Common myeloid progenitor, CD34-positive (primary cell): Measurements from ENCODE around the gene C10orf62. TPM values are rescaled to one million over a fixed set of nuclear protein-coding genes. Genes with fewer than 3 reads are reported as not detected.

ENCODE experiments used
- CTCF ChIA-PET: fragments of 350-600 bp; sonication (Branson Sonifier 250); formaldehyde crosslinking; loops from one replicate; lab custom pipeline; 2021; ENCODE audit warnings: antibody characterized with exemption; lab: Charles Lee
- POLR2A ChIA-PET: fragments of 350-600 bp; sonication (Branson Sonifier 250); formaldehyde crosslinking; loops from one replicate; lab custom pipeline; 2021; ENCODE audit warnings: antibody characterized with exemption; lab: Charles Lee
- DNase-seq, 3 donors: peaks; one replicate each; pipeline versions ENCODE4 v3.0.0 to v3.0.0-alpha.2; 2013
- H3K27ac ChIP-seq, 2 experiments: 1 replicate in 1 of 2; 2 replicates in 1 of 2; pipeline ENCODE4 v1.7.0; 2013; ENCODE audit warnings: inconsistent platforms in 2 of 2, low read length in 2 of 2, mild to moderate bottlenecking in 2 of 2, low read depth in 1 of 2, moderate library complexity in 1 of 2; ENCODE audit not compliant: severe bottlenecking in 2 of 2, insufficient read depth in 1 of 2, poor library complexity in 1 of 2
- H3K27me3 ChIP-seq, 5 experiments: replicated peaks in 2 of 5; 1 replicate in 3 of 5; 2 replicates in 2 of 5; pipeline versions ENCODE4 v1.6.1 to v1.7.0; 2013; ENCODE audit warnings: low read length in 4 of 5, mild to moderate bottlenecking in 2 of 5, moderate library complexity in 2 of 5, inconsistent platforms in 1 of 5; ENCODE audit not compliant: insufficient read depth in 5 of 5, control insufficient read depth in 4 of 5
- H3K36me3 ChIP-seq, 4 experiments: 1 replicate in 2 of 4; 2 replicates in 2 of 4; pipeline versions ENCODE4 v1.6.1 to v1.7.0; 2013; ENCODE audit warnings: low read length in 3 of 4, control low read depth in 1 of 4, mild to moderate bottlenecking in 1 of 4; ENCODE audit not compliant: control insufficient read depth in 4 of 4, insufficient read depth in 4 of 4
- H3K4me1 ChIP-seq, 4 experiments: 1 replicate in 3 of 4; 2 replicates in 1 of 4; pipeline versions ENCODE4 v1.6.1 to v1.7.1; 2013; ENCODE audit warnings: low read length in 3 of 4, mild to moderate bottlenecking in 3 of 4, control low read depth in 1 of 4, inconsistent platforms in 1 of 4, moderate library complexity in 1 of 4; ENCODE audit not compliant: control insufficient read depth in 4 of 4, insufficient read depth in 4 of 4; ENCODE audit errors: control extremely low read depth in 1 of 4
- H3K4me3 ChIP-seq, 7 experiments: 1 replicate in 4 of 7; 2 replicates in 3 of 7; pipeline versions ENCODE4 v1.5.1 to v1.7.0; 2013; ENCODE audit warnings: mild to moderate bottlenecking in 7 of 7, low read length in 6 of 7, moderate library complexity in 6 of 7, inconsistent platforms in 2 of 7, low read depth in 2 of 7, control low read depth in 1 of 7; ENCODE audit not compliant: insufficient read depth in 4 of 7, control insufficient read depth in 1 of 7; ENCODE audit errors: extremely low read depth in 1 of 7
- H3K9me3 ChIP-seq, 5 experiments: 1 replicate in 4 of 5; 2 replicates in 1 of 5; pipeline versions ENCODE4 v1.6.1 to v1.7.1; 2013; ENCODE audit warnings: low read length in 4 of 5, mild to moderate bottlenecking in 2 of 5, inconsistent platforms in 1 of 5, low read depth in 1 of 5, moderate library complexity in 1 of 5; ENCODE audit not compliant: control insufficient read depth in 4 of 5, insufficient read depth in 2 of 5; ENCODE audit errors: control extremely low read depth in 1 of 5
- WGBS: methylation state at CpG from one replicate; pipeline ENCODE4 v1.1.5; 2013; ENCODE audit not compliant: insufficient coverage; 5-methylcytosine and 5-hydroxymethylcytosine counted together
- polyA plus RNA-seq: library from polyadenylated mRNA; unstranded; fragments of 120-200 nt; gene quantifications from one replicate; pipeline ENCODE4 v1.2.1, GENCODE V29; 2013

Gene C10orf62, protein sequence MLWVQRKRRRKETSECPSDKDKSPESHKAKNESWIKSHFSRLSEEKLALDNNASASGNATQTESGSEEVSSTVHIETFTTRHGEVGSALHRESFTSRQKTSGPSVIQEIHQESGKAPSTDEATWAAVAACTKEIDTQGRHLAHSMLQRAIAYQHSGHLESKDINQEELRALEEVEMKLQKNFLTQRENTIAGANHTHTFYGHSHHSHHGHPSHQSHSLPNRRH
- polyA plus RNA-seq, result not detected

DNA sequence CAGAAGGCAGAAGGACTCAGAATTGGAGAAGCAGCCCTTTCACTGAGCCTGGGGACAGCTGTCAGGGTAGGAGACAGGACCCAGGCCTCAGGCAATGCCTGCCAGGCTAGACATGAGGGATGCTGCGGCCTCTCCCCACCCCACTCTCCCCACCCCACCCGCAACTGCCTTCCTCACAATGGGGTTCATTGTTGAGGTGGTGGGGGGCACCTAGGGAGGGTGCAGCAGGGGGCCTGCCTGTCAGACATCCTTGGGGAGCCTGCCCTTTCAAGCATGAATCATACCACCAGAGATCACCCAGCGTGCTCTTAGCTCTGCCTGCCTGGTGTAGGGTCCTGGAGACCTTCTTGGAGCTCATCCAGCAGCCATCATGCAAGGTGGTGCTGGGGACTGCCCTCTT is at the start of gene C10orf62:
Gene C10orf62, plus strand, starts transcription at position 243 of the 400 bp plus-strand sequence. CDS start 177 bp downstream, outside the sequence.
- 40% methylated on average over 1 of the region's 3 CpGs for WGBS
- POLR2A ChIA-PET, result no interaction called here
- no peaks in the 10 kb centered on the region for H3K36me3 ChIP-seq
- H3K9me3 ChIP-seq, result no peaks in the 10 kb centered on the region
- H3K4me1 ChIP-seq, result peaks cover 0 to 4% (median 0%) of the 10 kb centered on the region in 4 experiments
- DNase-seq, result no peak
- no peaks in the 10 kb centered on the region for H3K27me3 ChIP-seq
- no peak within 1 kb of the TSS for H3K4me3 ChIP-seq
- CTCF ChIA-PET, result interaction anchor here (0.9 to 2.3 kb wide), 2 partner anchors 9 to 18 kb away, joined by 3 to 5 read pairs; no protein-coding TSS in a partner anchor
- no peak within 1 kb of the TSS for H3K27ac ChIP-seq

DNA sequence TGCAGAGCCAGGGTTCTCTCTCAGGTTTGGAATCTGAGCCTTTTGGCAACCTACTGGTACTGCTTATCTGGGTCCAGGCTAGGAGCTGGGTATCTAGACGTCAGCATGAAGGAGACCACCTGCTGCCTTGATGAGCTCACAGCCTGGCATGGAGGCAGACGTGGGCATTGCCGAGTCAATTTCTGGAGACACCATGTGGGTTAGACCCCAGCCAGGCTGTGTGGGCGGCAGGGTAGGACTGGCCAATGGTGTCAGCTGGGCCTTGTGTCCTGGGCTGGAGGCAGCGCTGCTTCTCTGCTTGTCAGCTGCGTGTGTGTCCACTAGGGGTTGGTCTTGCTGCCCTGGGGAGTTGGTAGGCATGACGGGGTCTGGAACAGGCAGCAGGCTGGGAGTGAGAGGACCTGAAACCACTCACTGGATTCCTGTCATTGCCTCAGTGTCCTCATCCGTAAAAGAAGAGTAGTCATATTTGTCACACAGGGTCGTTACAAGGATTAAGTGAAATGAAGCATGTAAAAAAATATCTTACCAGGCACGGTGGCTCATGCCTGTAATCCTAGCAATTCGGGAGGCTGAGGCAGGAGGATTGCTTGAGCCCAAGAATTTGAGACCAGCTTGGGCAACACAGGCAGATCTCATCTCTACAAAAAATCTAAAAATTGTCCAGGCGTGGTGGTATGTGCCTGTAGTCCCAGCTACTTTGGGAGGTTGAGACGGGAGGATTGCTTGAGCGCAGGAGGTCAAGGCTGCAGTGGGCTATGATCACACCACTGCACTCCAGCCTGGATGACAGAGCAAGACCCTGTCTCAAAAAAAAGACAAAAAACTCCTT is 48.6 kb upstream of the C10orf62 start:
- Histone ChIP-seq H3K36me3 (no peaks in the 10 kb centered on the region), H3K9me3 (no peaks in the 10 kb centered on the region), H3K4me3 (no peak overlapping the region), H3K27ac (no peak overlapping the region), H3K4me1 (peaks cover 0 to 24% (median 23%) of the 10 kb centered on the region in 4 experiments), H3K27me3 (no peaks in the 10 kb centered on the region)
- POLR2A ChIA-PET, result no interaction called here
- WGBS, result 98% methylated on average over 13 of the region's 14 CpGs
- no peak for DNase-seq
- CTCF ChIA-PET, result interaction anchor here (1.3 to 12.9 kb wide), 3 partner anchors 11 to 74 kb away, joined by 3 to 148 read pairs (median 6); no protein-coding TSS in a partner anchor

DNA sequence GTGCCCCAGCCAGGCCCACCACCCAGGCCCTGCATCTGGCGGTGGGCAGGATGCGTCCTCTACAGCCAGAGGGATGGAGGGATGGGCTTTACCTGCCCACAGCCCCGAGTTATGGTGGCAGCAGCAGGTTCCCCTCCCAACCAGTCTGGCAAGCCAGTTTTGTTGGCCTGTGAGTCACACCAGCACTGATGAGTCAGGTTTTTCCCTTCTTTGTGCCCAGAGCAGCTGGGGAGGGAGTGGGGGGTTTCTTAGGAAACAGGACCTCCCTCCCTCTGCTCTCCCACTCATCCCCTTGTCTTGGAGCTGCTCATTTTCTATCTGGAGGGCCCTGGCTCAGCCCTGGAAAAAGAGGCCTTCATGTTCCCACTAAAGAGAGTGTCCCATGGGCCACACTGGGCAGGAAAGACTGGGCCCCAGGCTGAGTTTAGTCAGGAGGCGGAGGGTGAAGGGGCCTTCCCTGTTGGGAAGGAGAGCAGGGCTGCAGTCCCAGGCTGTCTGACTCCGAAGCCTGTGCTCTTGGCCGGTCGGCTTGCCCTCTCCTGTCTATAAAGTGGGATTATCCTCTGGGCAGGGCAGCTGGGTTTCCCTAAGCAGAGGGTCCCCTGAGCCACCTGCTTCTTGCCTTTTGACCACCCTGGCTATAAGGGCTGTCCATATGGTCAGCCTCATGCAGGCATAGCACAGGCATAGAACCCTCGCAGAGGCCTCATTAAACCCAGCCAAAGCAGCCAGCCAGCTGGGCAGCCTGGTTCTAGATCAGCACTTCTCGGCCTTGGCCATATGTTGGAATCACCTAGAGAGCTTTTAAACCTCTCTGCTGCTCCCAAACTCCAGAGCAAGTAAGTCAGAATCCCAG is 47.1 kb upstream of the C10orf62 start:
- H3K27me3 ChIP-seq, result no peaks in the 10 kb centered on the region
- WGBS, result 85% methylated on average over 9 of the region's 9 CpGs
- no peaks in the 10 kb centered on the region for H3K36me3 ChIP-seq
- peaks cover 0 to 30% (median 24%) of the 10 kb centered on the region in 4 experiments for H3K4me1 ChIP-seq
- peak overlapping the region in 3 of 7 experiments; percentile 11 to 57 (median 33) for H3K4me3 ChIP-seq
- ChIA-PET POLR2A (interaction anchor here (0.6 kb wide), 1 partner anchor 21 kb away, joined by 4 read pairs; no protein-coding TSS in a partner anchor), CTCF (interaction anchor here (1.1 to 12.9 kb wide), 3 partner anchors 10 to 81 kb away, joined by 4 to 148 read pairs (median 6); no protein-coding TSS in a partner anchor)
- peak; percentile 49 to 83 (median 77) for DNase-seq
- H3K27ac ChIP-seq, result peak overlapping the region in 1 of 2 experiments; percentile 57
- H3K9me3 ChIP-seq, result no peaks in the 10 kb centered on the region

DNA sequence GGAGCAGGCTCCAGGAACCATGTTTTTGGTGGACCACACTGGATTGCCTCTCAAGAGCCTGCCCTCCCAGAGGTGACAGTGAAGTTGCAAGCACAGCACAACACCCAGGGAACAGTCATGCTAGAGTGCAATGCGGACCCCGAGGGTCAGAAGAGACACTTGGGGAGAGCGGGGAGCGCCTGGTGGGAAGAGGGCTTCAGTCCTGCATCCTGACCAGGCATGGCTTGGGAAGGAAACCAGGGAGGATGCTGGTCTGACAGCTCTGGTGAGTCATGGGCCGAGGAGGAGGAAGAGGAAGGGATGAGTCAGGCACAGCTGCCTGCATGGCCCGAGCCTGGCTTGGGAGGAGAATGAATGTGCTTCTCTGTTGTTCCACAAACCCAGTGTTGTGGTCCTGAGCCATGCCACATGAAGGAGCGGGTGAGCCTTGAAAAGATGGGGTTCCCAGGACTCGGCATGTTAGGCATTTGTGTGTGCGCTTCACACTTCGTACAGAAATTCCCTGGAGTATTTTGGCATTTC is 46.4 kb upstream of the C10orf62 start:
- Histone ChIP-seq H3K9me3 (no peaks in the 10 kb centered on the region), H3K4me3 (peak overlapping the region in 3 of 7 experiments; percentile 11 to 57 (median 33)), H3K36me3 (no peaks in the 10 kb centered on the region), H3K27ac (peak overlapping the region in 1 of 2 experiments; percentile 57), H3K27me3 (no peaks in the 10 kb centered on the region), H3K4me1 (peaks cover 0 to 30% (median 24%) of the 10 kb centered on the region in 4 experiments)
- ChIA-PET CTCF (interaction anchor here (1.1 to 12.9 kb wide), 2 partner anchors 9 to 82 kb away, joined by 4 to 148 read pairs; no protein-coding TSS in a partner anchor), POLR2A (no interaction called here)
- 22% methylated on average over 10 of the region's 10 CpGs for WGBS
- peak; percentile 71 to 86 (median 81) for DNase-seq

DNA sequence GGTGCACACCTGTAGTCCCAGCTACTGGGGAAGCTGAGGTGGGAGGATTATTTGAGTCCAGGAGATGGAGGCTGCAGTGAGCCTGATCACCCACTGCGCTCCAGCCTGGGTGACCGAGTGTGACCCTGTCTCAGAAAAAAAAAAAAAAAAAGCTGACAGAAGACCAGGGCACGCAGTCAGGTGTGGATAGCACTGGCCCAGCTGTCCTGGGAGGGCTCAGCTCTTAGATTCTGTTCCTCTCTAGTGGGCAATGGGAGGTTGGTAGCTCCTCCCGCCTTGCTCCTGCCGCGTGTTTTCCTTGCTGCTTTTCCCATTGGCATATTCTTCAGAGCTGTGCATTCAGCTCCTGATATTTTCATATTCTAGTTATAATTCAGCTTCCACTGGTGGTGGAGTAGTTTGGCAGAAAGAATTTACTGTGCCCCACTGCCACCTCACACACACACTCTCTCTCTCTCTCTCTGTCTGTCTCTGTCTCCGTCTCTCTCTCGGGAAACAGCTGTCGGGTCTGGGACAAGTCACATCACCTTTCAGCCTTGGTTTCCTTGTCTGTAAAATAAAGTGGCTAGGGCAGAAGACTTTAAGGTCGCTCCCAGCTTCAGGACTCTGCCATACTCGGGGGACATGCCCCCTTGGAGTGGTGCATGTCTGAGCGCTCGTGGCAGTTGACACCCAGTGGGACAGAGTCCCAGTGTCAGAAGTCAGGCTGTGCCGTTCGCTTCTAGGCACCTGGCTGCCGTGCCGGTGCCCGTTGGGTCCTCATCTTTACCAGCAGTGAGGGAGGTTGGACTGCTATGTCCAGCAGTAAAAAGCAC is 42.9 kb upstream of the C10orf62 start:
- H3K4me1 ChIP-seq, result peaks cover 0 to 30% (median 24%) of the 10 kb centered on the region in 4 experiments
- H3K36me3 ChIP-seq, result no peaks in the 10 kb centered on the region

DNA sequence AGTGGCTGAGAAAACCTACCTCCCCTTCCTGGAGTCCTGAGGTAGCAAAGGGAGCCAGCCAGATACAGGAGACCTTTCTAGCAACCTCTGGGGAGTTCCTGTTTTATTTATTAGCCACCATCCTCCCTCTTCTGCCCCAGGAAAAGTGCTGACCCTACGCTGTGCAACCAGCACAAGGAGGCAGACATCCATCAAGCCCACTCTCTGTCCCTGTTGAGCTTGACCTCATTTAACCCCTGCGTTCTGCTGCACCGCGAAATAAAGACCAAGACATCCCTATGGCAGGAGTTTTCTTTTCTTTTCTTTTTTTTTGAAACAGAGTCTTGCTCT is 42.3 kb upstream of the C10orf62 start:
- Histone ChIP-seq H3K27me3 (no peaks in the 10 kb centered on the region), H3K9me3 (no peaks in the 10 kb centered on the region), H3K4me1 (peaks cover 0 to 26% (median 19%) of the 10 kb centered on the region in 4 experiments), H3K27ac (no peak overlapping the region), H3K36me3 (no peaks in the 10 kb centered on the region), H3K4me3 (no peak overlapping the region)
- DNase-seq, result no peak
- 94% methylated on average over 4 of the region's 4 CpGs for WGBS
- POLR2A ChIA-PET, result no interaction called here
- CTCF ChIA-PET, result interaction anchor here (0.8 to 2.2 kb wide), 5 partner anchors 11 to 81 kb away, joined by 3 to 9 read pairs (median 5); partner anchors contain the start of gene ANKRD2

More for the DNA sequence above, 42.9 kb upstream of the C10orf62 start:
- WGBS, result 93% methylated on average over 8 of the region's 18 CpGs
- ChIA-PET POLR2A (no interaction called here), CTCF (interaction anchor here (0.6 to 2.2 kb wide), 7 partner anchors 8 to 80 kb away, joined by 3 to 9 read pairs (median 4); partner anchors contain the start of gene ANKRD2)
- no peak for DNase-seq
- Histone ChIP-seq H3K9me3 (no peaks in the 10 kb centered on the region), H3K4me3 (no peak overlapping the region), H3K27me3 (no peaks in the 10 kb centered on the region), H3K27ac (no peak overlapping the region)
